ENCODE data around the gene PIK3R1. TPM values are rescaled to one million over a fixed set of nuclear protein-coding genes. Genes with fewer than 3 reads are reported as not detected.

Gene PIK3R1
- polyA plus RNA-seq, 12 donors = 44.8 to 152 (median 69.9) TPM; not detected in 1

GRCh38 chr5:68319706-68320412 lies 104.3 kb downstream of the PIK3R1 start:
- no peak for DNase-seq

GRCh38 chr5:68320413-68320986 lies 104.9 kb downstream of the PIK3R1 start:
- no peak for DNase-seq

- no peak for DNase-seq
Measured at GRCh38 chr5:68325065-68325580, 109.6 kb downstream of the PIK3R1 start.

- no peak for DNase-seq
Measured at GRCh38 chr5:68329554-68330255, 114.1 kb downstream of the PIK3R1 start.

- peak; percentile 26 for DNase-seq
Measured at GRCh38 chr5:68330574-68330973, 115.0 kb downstream of the PIK3R1 start.

GRCh38 chr5:68331192-68332079 lies 115.9 kb downstream of the PIK3R1 start:
- DNase-seq = no peak

- DNase-seq = no peak
Measured at GRCh38 chr5:68332080-68332451, 116.5 kb downstream of the PIK3R1 start.

GRCh38 chr5:68332556-68332955 lies 117.0 kb downstream of the PIK3R1 start:
- no peak for DNase-seq

GRCh38 chr5:68333649-68334552 lies 118.3 kb downstream of the PIK3R1 start:
- DNase-seq = no peak

GRCh38 chr5:68334553-68334886 lies 119.0 kb downstream of the PIK3R1 start:
- no peak for DNase-seq

- no peak for DNase-seq
Measured at GRCh38 chr5:68335075-68335474, 119.5 kb downstream of the PIK3R1 start.

GRCh38 chr5:68336200-68336599 lies 120.6 kb downstream of the PIK3R1 start:
- DNase-seq = no peak

GRCh38 chr5:68337235-68337634 lies 121.7 kb downstream of the PIK3R1 start:
- no peak for DNase-seq

GRCh38 chr5:68339921-68340321 lies 124.4 kb downstream of the PIK3R1 start:
- DNase-seq = no peak

- no peak for DNase-seq
Measured at GRCh38 chr5:68341006-68341405, 125.5 kb downstream of the PIK3R1 start.

- no peak for DNase-seq
Measured at GRCh38 chr5:68342693-68343092, 127.1 kb downstream of the PIK3R1 start.

- no peak for DNase-seq
Measured at GRCh38 chr5:68343421-68343826, 127.9 kb downstream of the PIK3R1 start.

- no peak for DNase-seq
Measured at GRCh38 chr5:68344447-68345111, 129.0 kb downstream of the PIK3R1 start.

GRCh38 chr5:68345171-68345570 lies 129.6 kb downstream of the PIK3R1 start:
- DNase-seq = no peak

GRCh38 chr5:68345582-68345981 lies 130.0 kb downstream of the PIK3R1 start:
- no peak for DNase-seq

Data from muscle of arm (tissue), 12 donors.